ENCODE measurements around the gene STK4. TPM values are rescaled to one million over a fixed set of nuclear protein-coding genes. Genes with fewer than 3 reads are reported as not detected.
A peak's percentile ranks its signal among the peaks of the same experiment; 100 is the strongest.

The STK4 gene
- total RNA-seq, 2 donors from 2014 or later: 17.8 to 23.6 TPM

GRCh38 chr20:44959638-44960102, 6.6 kb upstream of the STK4 start:
- DNase-seq (peak in 2 of 4 donors; percentile 22 to 29), ATAC-seq (peak; percentile 1)
- no peaks in the 10 kb centered on the region for H3K27me3 ChIP-seq
- peak overlapping the region; percentile 69 to 82 (median 70) for H3K27ac ChIP-seq
- H3K36me3 ChIP-seq (replicated peaks in 1 of 2; ENCODE audit: insufficient read depth in 1 of 2, low read depth in 2 of 2): peaks cover 0 to 10% of the 10 kb centered on the region in 2 donors
- H3K4me1 ChIP-seq: peaks cover 19% of the 10 kb centered on the region
- H3K4me3 ChIP-seq: peak overlapping the region; percentile 79 to 94
- WGBS, 2 donors: 3 to 5% methylated on average over 13 of the region's 13 CpGs
- intact Hi-C loops (cut with DNase I): no loop called here
- TF ChIP-seq CTCF (IDR thresholded peaks at IDR 0.05) (no peak), POLR2A (IDR thresholded peaks at IDR 0.05) (no peak)
- no peaks in the 10 kb centered on the region for H3K9me3 ChIP-seq

- intact Hi-C loops (cut with DNase I): no loop called here
- Histone ChIP-seq H3K4me3 (peak within 1 kb of the TSS; percentile 79 to 94), H3K27me3 (no peaks in the 10 kb centered on the region), H3K27ac (peak within 1 kb of the TSS; percentile 69 to 82 (median 70)), H3K36me3 (replicated peaks in 1 of 2; ENCODE audit: insufficient read depth in 1 of 2, low read depth in 2 of 2) (peaks cover 0 to 6% of the 10 kb centered on the region in 2 donors), H3K9me3 (no peaks in the 10 kb centered on the region), H3K4me1 (peaks cover 19% of the 10 kb centered on the region)
- WGBS, 2 donors: 0% methylated on average over 52 to 60 of the region's 60 CpGs
- ATAC-seq (peak; percentile 99), DNase-seq (peak; percentile 96 to 98 (median 96))
- TF ChIP-seq POLR2A (IDR thresholded peaks at IDR 0.05) (peak; percentile 73 to 84 (median 83)), CTCF (IDR thresholded peaks at IDR 0.05) (peak in 3 of 7 experiments; percentile 7 to 26 (median 19))
Observed at GRCh38 chr20:44960103-44960852, 6.0 kb upstream of the STK4 start, which contains the start of gene TOMM34. Gene TOMM34 (minus strand): TSS chr20:44960397. CDS start chr20:44960333, 64 bp downstream.

- TF ChIP-seq POLR2A (IDR thresholded peaks at IDR 0.05) (no peak), CTCF (IDR thresholded peaks at IDR 0.05) (no peak)
- Histone ChIP-seq H3K4me3 (no peak overlapping the region), H3K36me3 (replicated peaks in 1 of 2; ENCODE audit: insufficient read depth in 1 of 2, low read depth in 2 of 2) (peaks cover 0 to 2% of the 10 kb centered on the region in 2 donors), H3K4me1 (peaks cover 25% of the 10 kb centered on the region), H3K27me3 (no peaks in the 10 kb centered on the region), H3K9me3 (no peaks in the 10 kb centered on the region), H3K27ac (peak overlapping the region in 2 of 4 donors; percentile 70 to 82)
- intact Hi-C loops (cut with DNase I): no loop called here
- no peak for DNase-seq
- no peak for ATAC-seq
- WGBS, 2 donors: 56 to 68% methylated on average over 4 of the region's 4 CpGs
Observed at GRCh38 chr20:44961011-44961869, 5.1 kb upstream of the STK4 start.

- no peak for DNase-seq
- intact Hi-C loops (cut with DNase I): no loop called here
- 72 to 88% methylated on average over 3 of the region's 3 CpGs for WGBS, 2 donors
- ATAC-seq: no peak
- TF ChIP-seq POLR2A (IDR thresholded peaks at IDR 0.05): no peak
- no peak for TF ChIP-seq CTCF (IDR thresholded peaks at IDR 0.05)
- H3K4me1 ChIP-seq: peaks cover 26% of the 10 kb centered on the region
- no peaks in the 10 kb centered on the region for H3K9me3 ChIP-seq
- H3K27ac ChIP-seq: no peak overlapping the region
- no peaks in the 10 kb centered on the region for H3K36me3 ChIP-seq (replicated peaks in 1 of 2; ENCODE audit: insufficient read depth in 1 of 2, low read depth in 2 of 2)
- no peak overlapping the region for H3K4me3 ChIP-seq
- H3K27me3 ChIP-seq: no peaks in the 10 kb centered on the region
Observed at GRCh38 chr20:44961870-44962267, 4.4 kb upstream of the STK4 start.
